Caco-2 (cell line): Measurements from ENCODE around the gene TEC. TPM values are rescaled to one million over a fixed set of nuclear protein-coding genes. Genes with fewer than 3 reads are reported as not detected.

Experiments
- BruUV-seq: library from RNA; stranded (reverse); fragments of 400-500 nt; replicated peaks from 2 replicates; lab custom pipeline; 2021; lab: Mats Ljungman, UMichigan
- CTCF ChIA-PET: fragments of 300-600 bp; sonication (Branson Sonifier 250); formaldehyde crosslinking; loops from one replicate; lab custom pipeline; 2022; ENCODE audit warnings: antibody characterized with exemption; lab: Charles Lee
- POLR2A ChIA-PET: fragments of 300-600 bp; sonication (Branson Sonifier 250); formaldehyde crosslinking; loops from one replicate; lab custom pipeline; 2022; ENCODE audit warnings: antibody characterized with exemption; lab: Charles Lee
- DNase-seq, 2 experiments: peaks; one replicate each; pipeline versions ENCODE4 v3.0.0 to v3.0.0-alpha.2; 2020 to 2022
- H3K27me3 ChIP-seq: replicated peaks from 2 replicates; pipeline ENCODE4 v1.6.0; 2011; ENCODE audit warnings: low read length; ENCODE audit not compliant: control insufficient read depth, insufficient read depth
- H3K36me3 ChIP-seq: 2 replicates; pipeline ENCODE4 v1.5.1; 2011; ENCODE audit warnings: low read length; ENCODE audit not compliant: control insufficient read depth, insufficient read depth
- H3K4me1 ChIP-seq: fragments of 250-450 bp; sonication (Bioruptor Pico); 2 replicates; pipeline ENCODE4 v1.5.1; 2020; ENCODE audit warnings: mild to moderate bottlenecking
- H3K4me3 ChIP-seq: 2 replicates; pipeline ENCODE4 v1.5.1; 2011; ENCODE audit warnings: low read depth, mild to moderate bottlenecking, control low read depth, low read length
- H3K9me3 ChIP-seq: fragments of 250-450 bp; sonication (Bioruptor Pico); 2 replicates; pipeline ENCODE4 v1.5.1; 2020; ENCODE audit warnings: mild to moderate bottlenecking, moderate library complexity
- H3K27ac Mint-ChIP-seq: one replicate; pipeline ENCODE4 v1.8.0; 2022; ENCODE audit warnings: mixed read lengths; ENCODE audit not compliant: unreplicated experiment
- H3K27me3 Mint-ChIP-seq: one replicate; pipeline ENCODE4 v1.8.0; 2022; ENCODE audit warnings: mixed read lengths; ENCODE audit not compliant: insufficient read depth, unreplicated experiment
- H3K36me3 Mint-ChIP-seq: one replicate; pipeline ENCODE4 v1.8.0; 2022; ENCODE audit warnings: mild to moderate bottlenecking, mixed read lengths; ENCODE audit not compliant: insufficient read depth, unreplicated experiment
- H3K4me1 Mint-ChIP-seq: one replicate; pipeline ENCODE4 v1.8.0; 2022; ENCODE audit warnings: low read depth, mixed read lengths; ENCODE audit not compliant: unreplicated experiment
- H3K4me3 Mint-ChIP-seq: one replicate; pipeline ENCODE4 v1.8.0; 2022; ENCODE audit warnings: mild to moderate bottlenecking, moderate library complexity, mixed read lengths; ENCODE audit not compliant: unreplicated experiment
- H3K9me3 Mint-ChIP-seq: one replicate; pipeline ENCODE4 v1.8.0; 2022; ENCODE audit warnings: mixed read lengths; ENCODE audit not compliant: unreplicated experiment
- CTCF ChIP-seq, 2 experiments: fragments of 200-600 bp in 1 of 2; IDR thresholded peaks; 1 replicate in 1 of 2; 2 replicates in 1 of 2; pipeline versions ENCODE4 v1.5.1 to v1.8.0; 2011 to 2022; ENCODE audit warnings: antibody characterized with exemption in 1 of 2, control low read depth in 1 of 2, inconsistent platforms in 1 of 2, low read depth in 1 of 2, low read length in 1 of 2, mild to moderate bottlenecking in 1 of 2, moderate library complexity in 1 of 2; ENCODE audit not compliant: insufficient read depth in 1 of 2, severe bottlenecking in 1 of 2, unreplicated experiment in 1 of 2
- intact Hi-C: fragments of 100-400 bp; cut with micrococcal nuclease; formaldehyde crosslinking; loops from one replicate; pipeline ENCODE4 v1.10.0; 2022; ENCODE audit not compliant: unreplicated experiment
- total RNA-seq: library from RNA; stranded (reverse); gene quantifications from 2 replicates; pipeline ENCODE4 v1.2.3, GENCODE V29; 2022

The TEC gene
- total RNA-seq, 1 experiment from 2014 or later = 2.0 TPM

- no TSS peak for BruUV-seq
- no peak for TF ChIP-seq CTCF (IDR thresholded peaks at IDR 0.05; ENCODE audit: insufficient read depth in 1 of 2, low read depth in 1 of 2, low read length in 1 of 2, severe bottlenecking in 1 of 2, unreplicated experiment in 1 of 2)
- intact Hi-C loops = no loop called here
- Mint-ChIP-seq H3K27me3 (no peaks in the 10 kb centered on the region), H3K27ac (no peak overlapping the region), H3K4me3 (no peak overlapping the region), H3K9me3 (peaks cover 9% of the 10 kb centered on the region), H3K36me3 (no peaks in the 10 kb centered on the region), H3K4me1 (no peaks in the 10 kb centered on the region)
- Histone ChIP-seq H3K27me3 (no peaks in the 10 kb centered on the region), H3K4me1 (no peaks in the 10 kb centered on the region), H3K9me3 (peaks cover 13% of the 10 kb centered on the region), H3K36me3 (no peaks in the 10 kb centered on the region), H3K4me3 (no peak overlapping the region)
- POLR2A ChIA-PET = no interaction called here
- CTCF ChIA-PET = interaction anchor here (0.6 kb wide), 1 partner anchor 22 kb away, joined by 3 read pairs; no protein-coding TSS in a partner anchor
- DNase-seq = no peak
Observed at GRCh38 chr4:48149827-48150370, 119.7 kb downstream of the TEC start.

- Histone ChIP-seq H3K27me3 (no peaks in the 10 kb centered on the region), H3K4me3 (no peak overlapping the region), H3K4me1 (no peaks in the 10 kb centered on the region), H3K9me3 (no peaks in the 10 kb centered on the region), H3K36me3 (no peaks in the 10 kb centered on the region)
- H3K4me3 Mint-ChIP-seq = no peak overlapping the region
- H3K36me3 Mint-ChIP-seq = no peaks in the 10 kb centered on the region
- ChIA-PET POLR2A (no interaction called here), CTCF (no interaction called here)
- no peaks in the 10 kb centered on the region for H3K9me3 Mint-ChIP-seq
- H3K27me3 Mint-ChIP-seq = no peaks in the 10 kb centered on the region
- no peak for TF ChIP-seq CTCF (IDR thresholded peaks at IDR 0.05; ENCODE audit: insufficient read depth in 1 of 2, low read depth in 1 of 2, low read length in 1 of 2, severe bottlenecking in 1 of 2, unreplicated experiment in 1 of 2)
- no peak overlapping the region for H3K27ac Mint-ChIP-seq
- no peaks in the 10 kb centered on the region for H3K4me1 Mint-ChIP-seq
- no peak for DNase-seq
- intact Hi-C loops = no loop called here
- no TSS peak for BruUV-seq
Observed at GRCh38 chr4:48147621-48148020, 122.0 kb downstream of the TEC start.

GRCh38 chr4:48141048-48141447 lies 128.6 kb downstream of the TEC start:
- DNase-seq = peak in 1 of 2 experiments; percentile 18
- no peaks in the 10 kb centered on the region for H3K4me1 ChIP-seq
- H3K36me3 Mint-ChIP-seq = no peaks in the 10 kb centered on the region
- H3K4me1 Mint-ChIP-seq = peaks cover 11% of the 10 kb centered on the region
- POLR2A ChIA-PET = no interaction called here
- CTCF ChIA-PET = interaction anchor here (0.7 kb wide), 1 partner anchor 13 kb away, joined by 6 read pairs; no protein-coding TSS in a partner anchor
- H3K27ac Mint-ChIP-seq = no peak overlapping the region
- no peaks in the 10 kb centered on the region for H3K9me3 ChIP-seq
- H3K4me3 Mint-ChIP-seq = no peak overlapping the region
- no peaks in the 10 kb centered on the region for H3K27me3 ChIP-seq
- TF ChIP-seq CTCF (IDR thresholded peaks at IDR 0.05; ENCODE audit: insufficient read depth in 1 of 2, low read depth in 1 of 2, low read length in 1 of 2, severe bottlenecking in 1 of 2, unreplicated experiment in 1 of 2) = peak; percentile 41 to 71
- no TSS peak for BruUV-seq
- intact Hi-C loops = loop anchor here (1.0 to 2.0 kb wide), 2 partner anchors 14 to 28 kb away; no protein-coding TSS in a partner anchor
- no peak overlapping the region for H3K4me3 ChIP-seq
- no peaks in the 10 kb centered on the region for H3K9me3 Mint-ChIP-seq
- no peaks in the 10 kb centered on the region for H3K27me3 Mint-ChIP-seq
- H3K36me3 ChIP-seq = no peaks in the 10 kb centered on the region
